GM19372 (cell line): Measurements from ENCODE around the gene KCNQ1OT1.

Experiments
- ATAC-seq: cut with Tn5 transposase; IDR thresholded peaks from one replicate; pipeline ENCODE4 v1.9.1; 2021; ENCODE audit warnings: mild to moderate bottlenecking, low read depth, moderate library complexity; ENCODE audit not compliant: unreplicated experiment

KCNQ1OT1 gene

DNA sequence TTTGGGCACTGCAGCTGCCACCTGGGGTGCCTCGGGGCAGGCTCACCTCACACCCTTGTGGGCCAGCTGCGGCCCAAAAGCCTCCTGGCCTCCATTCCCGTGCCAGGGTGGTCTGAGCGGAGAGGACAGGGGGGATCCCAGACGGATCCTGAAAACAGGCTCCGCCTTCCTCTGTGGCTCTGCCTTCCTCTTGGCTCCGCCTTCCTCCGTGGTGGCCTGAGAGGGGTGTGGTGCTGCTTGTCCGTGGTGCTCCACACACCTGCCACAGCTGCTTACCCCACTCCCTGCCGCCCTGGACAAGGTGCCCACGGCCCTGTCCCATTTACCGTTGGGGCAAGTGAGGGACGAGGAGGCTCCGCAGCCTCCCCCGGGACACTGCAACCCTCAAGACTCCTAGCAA, 23.2 kb upstream of the KCNQ1OT1 start:
- ATAC-seq, result no peak

DNA sequence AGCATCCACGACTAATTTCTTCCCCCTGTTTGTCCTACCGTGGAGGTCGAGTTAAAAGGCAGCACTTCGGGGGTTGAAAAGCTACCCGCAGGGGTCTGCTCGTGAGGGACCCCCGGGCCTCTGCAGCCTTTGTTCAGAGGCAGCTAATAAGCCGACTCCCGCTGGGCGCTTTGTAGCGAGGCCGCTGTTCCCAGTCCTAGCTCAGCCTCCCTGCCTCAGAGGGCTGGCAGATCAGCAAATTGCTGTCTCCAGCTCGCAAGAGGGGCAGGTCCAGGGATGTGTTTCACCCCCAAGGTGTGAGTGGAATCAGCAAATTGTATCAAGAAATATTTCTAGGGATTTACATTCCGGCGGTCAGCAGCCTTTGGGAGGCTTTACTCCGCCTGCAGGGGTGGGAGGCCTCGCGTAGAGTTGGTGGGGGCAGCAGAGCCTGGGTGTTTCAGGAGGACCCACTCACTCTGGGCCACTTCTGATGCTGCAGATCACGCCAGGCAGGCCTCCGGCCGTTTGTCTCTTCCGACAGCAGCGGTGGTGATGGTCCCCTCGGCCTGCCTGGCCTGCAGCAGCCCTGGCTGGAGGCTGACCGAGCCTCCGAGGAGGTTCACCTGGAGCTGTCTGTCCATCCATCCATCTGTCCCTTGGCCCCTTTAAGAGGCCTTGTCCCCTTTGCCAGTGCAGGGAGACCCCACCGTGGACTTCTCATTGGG, 21.6 kb upstream of the KCNQ1OT1 start:
- no peak for ATAC-seq

DNA sequence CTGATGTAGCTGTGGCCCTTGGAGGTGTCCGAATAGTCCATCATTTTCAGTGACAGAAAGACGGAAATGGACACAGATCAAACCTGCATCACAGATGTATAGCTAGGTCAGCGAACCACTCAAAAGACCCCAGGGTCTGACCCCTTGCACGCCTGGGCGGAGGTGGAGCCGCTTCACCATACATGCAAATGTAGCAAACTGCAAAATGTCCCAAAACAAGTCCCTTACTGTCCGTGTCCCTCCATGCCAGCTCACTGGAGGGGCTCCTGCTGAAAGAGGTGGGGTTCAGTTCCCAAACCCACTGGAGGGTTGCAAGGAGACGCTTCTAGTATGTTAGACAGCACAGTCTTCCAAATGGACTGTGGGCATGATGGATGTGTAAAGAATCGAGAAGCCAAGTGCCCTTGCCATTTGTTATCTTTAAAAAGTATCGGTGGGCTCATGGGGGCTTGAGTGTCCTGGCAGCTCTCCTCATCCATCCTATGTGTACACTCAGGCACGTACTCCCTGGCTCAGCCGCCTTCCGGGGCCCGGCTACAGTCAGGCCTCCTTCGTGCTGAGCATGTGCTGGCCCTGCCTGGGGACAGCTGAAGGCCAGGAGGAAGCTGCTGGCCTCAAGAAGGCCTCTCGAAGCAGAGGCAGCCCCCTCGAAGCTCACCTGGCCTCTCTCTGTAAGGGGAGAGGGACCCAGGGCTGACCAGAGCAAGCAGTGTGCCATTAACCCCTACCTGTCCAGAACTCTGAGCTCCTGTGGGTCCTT, 20.2 kb upstream of the KCNQ1OT1 start:
- ATAC-seq, result no peak

DNA sequence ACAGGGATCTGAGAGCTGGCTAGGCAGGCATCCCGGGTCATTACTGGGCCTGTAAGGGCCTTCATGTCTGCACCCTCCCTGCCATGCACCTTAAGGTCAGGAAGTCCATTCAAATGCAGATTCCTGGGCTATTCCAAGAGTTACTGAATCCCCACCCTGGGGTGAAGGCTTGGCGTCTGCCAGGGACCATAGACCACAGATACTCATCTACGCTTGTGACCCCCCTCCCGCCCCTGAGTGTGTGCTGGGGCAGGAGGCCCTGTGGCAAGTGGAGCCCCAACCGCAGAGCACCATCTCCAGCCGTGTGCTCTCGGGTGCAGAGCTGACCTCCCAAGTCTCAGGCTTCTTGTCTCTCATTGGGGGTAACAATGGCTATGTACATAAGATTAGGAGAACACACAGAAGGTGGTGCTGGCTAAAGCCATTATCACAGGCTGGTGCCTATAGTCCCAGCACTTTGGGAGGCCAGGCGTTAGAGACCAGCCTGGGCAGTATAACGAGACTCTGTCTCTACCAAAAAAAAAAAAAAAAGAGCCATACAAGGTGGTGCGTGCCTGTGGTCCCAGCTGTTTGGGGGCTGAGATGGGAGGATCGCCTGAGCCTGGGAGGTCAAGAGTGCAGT, 19.1 kb upstream of the KCNQ1OT1 start:
- no peak for ATAC-seq

DNA sequence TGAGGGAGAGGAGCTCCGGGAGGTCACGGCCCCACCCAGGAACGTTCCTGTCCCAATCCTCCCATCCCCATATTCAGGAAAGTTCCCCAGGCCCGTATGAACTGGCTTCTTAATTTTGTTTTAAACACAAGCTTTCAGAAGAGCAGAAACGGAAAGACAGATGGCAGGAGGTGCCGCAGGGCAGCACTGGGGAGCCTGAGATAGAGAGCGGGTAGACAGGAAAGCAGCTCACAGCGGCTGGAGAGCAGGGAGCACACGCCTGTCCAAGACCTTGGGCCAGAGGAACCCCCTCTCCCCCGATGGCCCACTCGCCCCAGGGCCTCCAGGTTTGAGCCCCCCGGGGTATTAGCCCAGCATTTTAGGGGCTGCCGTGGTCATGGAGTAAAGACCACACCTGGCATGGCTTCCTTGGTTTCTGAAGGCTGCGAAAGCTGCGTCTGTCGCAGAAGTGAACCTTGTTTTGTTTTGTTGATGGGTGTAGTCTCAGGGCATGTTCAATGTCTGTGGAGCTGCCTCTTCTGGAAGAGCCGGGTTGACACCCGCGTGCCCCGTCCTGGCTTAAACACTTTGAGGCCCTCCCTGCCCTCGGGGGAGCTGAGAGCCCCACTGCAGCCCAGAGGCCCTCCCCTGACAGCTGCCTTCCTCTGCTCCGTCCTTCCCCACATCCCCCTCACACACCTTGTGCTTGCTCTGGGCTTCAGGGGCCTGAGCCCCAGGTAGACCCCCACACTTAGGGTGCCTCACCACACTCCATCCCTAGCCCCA, 17.9 kb upstream of the KCNQ1OT1 start:
- no peak for ATAC-seq

DNA sequence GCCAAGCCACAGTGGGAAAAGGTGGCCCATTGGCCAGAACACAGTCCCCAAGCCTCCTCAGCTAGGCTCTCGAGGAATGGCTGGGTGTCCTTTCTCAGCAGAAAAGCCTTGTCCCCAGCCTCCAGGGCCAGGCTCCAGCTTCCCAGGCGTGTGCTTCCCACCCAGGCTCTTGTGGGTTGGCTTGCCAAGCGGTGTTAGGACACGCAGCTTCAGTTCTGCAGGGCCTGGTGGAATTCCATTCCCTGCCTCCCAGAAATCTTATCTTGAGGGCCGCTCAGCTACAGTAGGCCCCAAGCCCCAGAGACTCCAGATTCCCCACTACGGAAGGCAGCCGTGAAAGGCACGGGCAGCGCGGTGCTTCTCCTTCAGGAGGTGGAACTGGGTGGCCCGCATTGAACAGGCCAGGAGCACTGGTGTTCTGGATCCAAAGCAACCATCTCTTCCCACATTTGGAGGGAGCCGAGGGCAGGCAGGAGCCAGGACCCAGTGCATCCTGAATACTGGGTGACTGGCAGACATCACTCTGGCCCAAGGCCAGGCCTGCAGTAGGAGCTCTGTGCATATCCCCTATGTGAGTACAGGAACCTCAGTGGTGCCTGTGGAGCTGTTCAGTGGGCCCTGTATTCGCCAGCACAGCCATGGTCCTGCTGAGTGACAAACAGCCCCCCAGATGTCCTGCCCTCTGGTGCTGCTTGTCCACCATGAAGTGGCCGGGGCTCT, 16.7 kb upstream of the KCNQ1OT1 start:
- no peak for ATAC-seq

DNA sequence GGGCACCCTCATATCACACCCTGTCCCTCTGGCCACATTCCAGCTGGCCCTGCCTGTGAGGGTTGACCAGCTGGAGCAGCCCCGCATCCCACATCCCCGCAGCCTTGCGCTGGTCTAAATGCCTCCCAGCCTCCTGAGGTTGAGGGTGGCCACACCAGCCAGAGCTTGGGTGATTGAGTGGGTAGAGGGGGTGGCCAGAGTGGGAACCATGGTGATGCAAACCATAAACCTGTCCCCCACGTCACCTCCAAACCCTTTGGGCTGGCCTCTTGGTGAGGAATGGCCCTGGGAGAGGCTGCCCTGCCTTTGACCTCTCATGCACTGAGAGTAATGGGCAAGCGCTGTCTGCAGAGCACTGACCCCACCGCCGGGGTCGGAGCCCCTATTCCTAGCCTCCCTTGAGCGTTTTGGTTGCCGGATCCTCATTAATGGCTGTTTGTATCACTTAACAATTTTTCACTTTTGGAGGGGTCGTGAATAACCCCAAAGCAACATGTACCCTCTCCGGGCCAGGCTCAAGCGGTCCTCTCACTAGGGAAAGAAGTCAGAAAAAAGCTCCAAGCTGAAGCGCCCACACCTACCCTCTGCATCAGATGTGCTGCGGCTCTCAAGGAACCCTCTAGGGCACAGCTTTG, 16.0 kb upstream of the KCNQ1OT1 start:
- ATAC-seq, result no peak

DNA sequence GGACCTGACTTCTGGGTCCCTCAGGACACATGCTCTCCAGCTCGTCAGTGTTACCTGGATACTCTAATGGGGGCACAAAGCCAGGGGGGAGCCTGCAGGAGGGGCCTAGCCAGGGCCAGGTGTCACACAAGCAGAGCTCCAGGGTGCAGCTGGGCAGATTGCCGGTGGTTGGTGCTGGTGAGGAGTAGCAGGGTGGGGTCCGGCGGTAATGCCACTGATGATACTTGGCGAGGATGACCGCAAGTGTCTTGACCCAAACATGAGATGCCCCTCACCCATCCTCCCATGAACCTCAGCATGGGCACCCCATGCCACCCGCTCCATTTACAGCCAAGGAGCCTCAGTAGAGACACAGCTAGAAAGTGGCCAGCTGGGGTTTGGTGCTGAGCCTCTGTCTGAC, 15.1 kb upstream of the KCNQ1OT1 start:
- ATAC-seq, result no peak

DNA sequence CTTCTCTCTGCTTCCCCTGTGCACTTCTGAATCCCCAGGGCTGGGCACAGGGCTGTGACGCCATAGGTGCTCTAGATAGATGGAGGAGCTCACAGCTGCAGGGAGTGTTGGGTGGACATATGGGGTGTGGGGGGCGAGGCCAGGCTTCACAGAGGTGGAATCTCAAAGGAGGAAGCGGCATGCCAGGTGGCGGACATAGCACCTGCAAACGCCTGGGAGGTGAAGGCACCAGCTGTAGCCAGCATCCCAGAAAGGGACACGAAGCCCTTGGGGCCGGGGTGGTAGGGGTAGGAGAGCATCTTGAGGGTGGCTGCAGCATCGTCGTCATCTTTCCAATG, 14.6 kb upstream of the KCNQ1OT1 start:
- ATAC-seq, result no peak

DNA sequence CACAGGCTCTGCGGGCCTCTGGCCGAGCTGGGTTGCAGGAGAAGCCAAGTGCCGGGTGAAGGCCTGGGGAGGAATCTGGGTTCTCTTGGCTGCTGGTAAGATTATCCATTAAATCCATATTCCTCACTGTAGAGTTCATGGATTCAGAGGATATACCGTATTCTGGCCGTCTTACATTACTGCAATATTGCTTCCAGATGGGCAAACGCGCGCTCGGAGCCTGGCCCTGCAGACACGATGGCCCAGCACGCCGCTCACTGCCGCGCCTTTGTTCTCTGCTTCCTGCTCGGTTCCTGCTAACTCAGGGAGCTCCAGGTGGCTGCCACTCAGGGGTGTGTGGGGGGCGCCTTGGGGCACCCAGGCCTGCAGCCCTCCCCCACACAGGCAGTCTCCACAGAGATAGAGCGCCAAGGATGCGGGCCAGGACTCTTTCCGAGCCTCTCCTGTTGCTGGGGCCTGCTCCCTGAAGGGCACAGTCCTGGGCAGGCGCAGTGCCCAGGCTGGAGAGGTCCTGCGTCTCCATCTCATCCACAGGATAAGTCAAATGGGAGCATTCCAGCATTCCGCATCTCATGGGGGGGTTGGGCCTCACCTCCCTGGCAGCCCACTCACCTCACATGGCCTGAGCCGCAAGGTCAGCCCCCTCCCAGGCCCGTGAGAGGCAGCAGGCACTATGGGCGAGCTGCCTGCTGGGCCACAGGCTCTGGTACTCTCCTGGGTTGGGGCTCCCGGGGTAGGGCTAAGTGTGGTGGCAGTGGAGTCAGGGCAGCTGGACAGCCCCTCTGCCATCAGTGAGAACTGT, 14.1 kb upstream of the KCNQ1OT1 start:
- ATAC-seq, result no peak

DNA sequence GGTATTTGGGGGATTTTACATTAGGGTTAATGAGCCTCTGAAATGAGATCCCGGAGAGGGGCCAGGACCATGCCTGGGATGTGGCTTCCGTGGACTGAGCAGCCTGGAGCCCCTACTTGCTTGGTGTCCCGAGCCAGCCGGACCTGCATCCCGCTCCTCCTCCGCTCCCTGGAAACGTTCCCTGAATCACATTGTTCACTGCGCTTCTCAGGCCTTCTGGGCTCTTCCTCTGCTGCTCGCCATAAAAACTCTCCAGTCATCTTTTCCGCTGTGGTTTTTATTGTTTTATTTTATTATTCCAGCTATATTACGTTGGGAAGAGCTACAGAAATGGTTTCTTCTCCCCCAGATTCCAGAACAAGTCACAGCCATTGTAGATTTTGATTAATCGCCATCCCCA, 13.3 kb upstream of the KCNQ1OT1 start:
- no peak for ATAC-seq

DNA sequence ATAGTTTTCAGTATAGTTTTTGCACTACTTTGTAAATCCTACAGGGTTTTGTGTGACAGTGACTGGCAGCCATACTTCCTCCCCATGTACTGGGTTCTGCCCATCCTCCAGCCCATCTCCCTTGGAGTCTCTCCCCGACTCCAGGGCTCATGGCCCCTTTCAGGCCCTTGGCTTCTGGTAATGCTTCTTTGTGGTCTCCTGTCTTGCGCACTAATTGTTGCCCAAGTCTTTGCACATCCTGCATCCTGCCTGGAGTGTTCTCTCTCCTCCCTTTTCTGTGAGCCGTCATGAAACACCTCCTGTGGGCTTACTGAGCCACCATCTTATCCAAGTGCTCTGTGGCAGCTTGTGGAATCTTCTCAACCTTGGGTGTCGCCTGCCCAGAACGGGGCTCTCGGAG, 11.4 kb upstream of the KCNQ1OT1 start:
- ATAC-seq, result no peak

DNA sequence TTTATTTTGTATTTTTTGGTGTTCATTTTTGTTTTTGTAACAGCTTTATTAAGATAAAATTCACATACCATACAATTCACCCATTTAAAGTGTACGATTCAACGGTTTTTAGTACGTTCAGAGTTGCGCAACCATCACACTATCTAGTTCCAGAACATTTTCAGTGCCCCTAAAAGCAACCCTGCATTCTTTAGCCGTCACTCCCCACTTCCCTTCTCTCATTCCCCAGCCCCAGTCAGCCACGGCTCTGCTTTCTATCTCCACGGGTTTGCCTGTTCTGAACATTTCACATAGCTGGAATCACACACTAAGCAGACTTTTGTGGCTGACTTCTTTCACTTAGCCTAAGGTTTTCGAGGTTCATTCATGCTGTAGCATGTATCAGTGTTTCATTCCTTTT, 9.6 kb upstream of the KCNQ1OT1 start:
- ATAC-seq, result no peak

DNA sequence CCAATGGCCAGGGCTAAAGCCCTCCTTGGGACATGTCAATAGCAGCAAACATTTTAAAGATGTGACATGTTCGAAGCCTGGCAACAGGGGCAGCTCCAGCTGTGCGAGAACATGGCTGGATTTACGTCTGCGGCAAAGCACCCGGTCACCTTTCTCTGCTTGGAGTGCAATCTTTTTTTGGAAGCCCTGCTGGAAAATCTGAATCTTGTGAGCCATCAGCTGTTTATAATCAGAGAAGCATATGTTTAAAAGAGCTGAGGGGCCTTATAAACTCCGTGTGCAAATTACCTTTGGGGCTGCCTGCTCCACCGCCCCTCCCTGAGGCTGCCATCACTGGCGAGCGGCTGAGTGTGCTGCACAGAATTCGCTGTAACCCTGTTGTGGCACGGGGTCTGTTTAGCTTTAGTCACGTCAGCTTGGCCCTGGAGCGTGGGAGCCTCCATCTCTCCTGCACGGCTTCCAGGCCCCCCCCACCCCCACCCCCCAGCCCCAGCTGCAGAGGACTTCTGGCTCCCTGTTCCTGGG, 9.0 kb upstream of the KCNQ1OT1 start:
- no peak for ATAC-seq

DNA sequence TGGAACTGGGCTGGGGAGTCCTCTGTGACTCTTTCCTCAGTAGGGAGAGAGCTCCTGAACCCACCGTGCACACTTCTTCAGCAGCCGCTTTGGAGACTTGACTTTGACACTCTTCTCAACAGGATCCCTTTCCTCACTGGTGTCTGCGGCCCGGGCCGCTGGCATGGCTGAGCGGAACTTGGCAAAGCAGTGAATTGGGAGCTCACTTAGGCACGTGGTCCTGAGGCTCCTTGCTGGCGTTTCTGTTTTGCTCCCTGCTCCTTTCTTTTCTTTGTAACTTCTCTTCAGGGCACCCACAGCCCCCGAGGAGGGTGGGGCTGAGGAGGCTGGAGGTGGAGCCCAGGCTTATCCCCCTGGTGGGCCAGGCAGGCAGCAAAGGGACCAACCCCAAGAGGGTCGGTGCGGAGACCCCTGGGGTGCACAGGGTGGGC, 8.4 kb upstream of the KCNQ1OT1 start:
- ATAC-seq, result no peak

DNA sequence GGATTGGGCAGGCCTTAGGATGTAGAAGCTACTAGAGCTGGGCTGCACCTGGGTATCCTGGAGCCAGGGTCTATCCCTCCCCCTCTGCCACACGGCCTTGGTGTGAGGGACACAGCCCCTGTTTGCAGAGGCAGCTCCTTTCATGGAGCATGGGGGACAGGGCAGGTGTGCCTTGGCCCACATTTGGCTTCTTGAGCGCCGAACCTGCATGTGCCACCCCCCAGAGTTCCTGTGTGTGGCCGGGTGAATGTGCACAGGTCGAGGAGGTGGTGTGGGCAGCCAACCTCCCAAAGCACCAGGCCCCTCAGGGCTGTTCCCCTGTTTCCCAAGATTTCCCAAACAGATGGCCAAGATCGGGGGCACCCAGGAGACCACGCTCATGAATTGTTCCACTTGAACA, 7.9 kb upstream of the KCNQ1OT1 start:
- ATAC-seq, result no peak

DNA sequence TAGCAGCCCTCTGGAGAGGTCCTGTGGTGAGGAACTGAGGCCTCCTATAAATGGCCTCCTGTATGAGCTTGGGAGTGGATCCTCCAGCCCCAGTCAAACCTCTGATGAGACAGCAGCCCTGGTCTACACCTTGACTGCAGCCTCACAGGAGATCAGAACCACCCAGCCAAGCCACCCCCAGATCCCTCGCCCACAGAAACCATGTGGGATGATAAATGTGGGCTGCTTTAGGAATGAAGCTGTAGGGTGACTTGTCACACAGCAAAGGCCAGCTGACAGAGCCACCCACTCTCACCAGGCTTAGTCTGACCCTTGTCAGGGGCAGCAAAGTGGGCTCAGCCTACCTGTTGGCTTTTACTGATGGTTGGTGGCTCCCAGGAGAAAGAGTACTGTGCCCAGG, 6.5 kb upstream of the KCNQ1OT1 start:
- ATAC-seq, result no peak

DNA sequence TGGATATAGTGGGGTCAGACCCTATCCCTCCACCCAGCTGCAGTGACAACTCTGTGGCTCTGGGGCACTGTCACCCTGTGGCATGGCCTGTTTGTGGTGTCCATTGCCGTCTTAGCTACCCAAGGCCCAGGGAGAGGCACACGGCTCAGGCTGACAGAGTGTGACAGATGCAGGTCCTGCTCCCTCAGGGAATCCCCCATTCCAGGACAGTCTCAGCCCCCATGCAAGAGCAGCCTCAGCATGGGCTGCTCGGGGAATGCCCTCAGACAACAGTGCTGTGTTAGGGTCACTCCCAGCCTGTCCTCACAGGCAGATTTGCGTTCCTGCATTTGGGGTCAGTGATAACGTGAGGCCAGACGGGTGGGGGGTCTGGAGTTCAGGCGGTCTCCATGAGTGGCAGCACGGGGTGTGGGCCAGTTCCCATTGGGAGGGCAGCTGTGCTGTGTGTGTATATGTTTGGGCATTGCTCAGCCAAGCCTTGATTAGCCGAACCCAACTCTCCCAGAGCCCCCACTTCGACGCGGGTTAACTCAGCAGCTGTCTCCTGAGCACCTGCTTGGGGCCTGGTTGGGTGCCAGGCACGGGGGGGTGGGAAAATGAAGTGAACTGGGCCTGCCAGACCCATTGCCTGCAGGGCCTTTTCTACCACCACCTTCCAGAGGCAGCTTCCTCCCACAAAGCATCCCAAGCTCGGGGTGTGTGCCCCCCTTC, 5.3 kb upstream of the KCNQ1OT1 start:
- ATAC-seq, result no peak
